ENCODE results near the gene ASH1L.
"Not testable (repeated sequence)": the region's sequence is repeated elsewhere in the genome, so short reads cannot be mapped to it uniquely, and the experiment has no call there.

Gene ASH1L

GRCh38 chr1:155433128-155433830, 129.3 kb downstream of the ASH1L start:
- not testable (repeated sequence) for DNase-seq

- no peak for DNase-seq
These were observed 138.5 kb downstream of the ASH1L start for GRCh38 chr1:155424091-155424490.

- DNase-seq, result no peak
These were observed 141.8 kb downstream of the ASH1L start for GRCh38 chr1:155420788-155421187.

GRCh38 chr1:155411840-155412239, 150.8 kb downstream of the ASH1L start:
- DNase-seq, result not testable (repeated sequence)

GRCh38 chr1:155410931-155411330, 151.7 kb downstream of the ASH1L start:
- no peak for DNase-seq

- DNase-seq, result no peak
These were observed 165.6 kb downstream of the ASH1L start for GRCh38 chr1:155396874-155397476.

- no peak for DNase-seq
These were observed 169.6 kb downstream of the ASH1L start for GRCh38 chr1:155392898-155393411.

GRCh38 chr1:155389826-155390225, 172.8 kb downstream of the ASH1L start:
- DNase-seq, result no peak

- DNase-seq, result not testable (repeated sequence)
These were observed 176.8 kb downstream of the ASH1L start for GRCh38 chr1:155385836-155386235.

GRCh38 chr1:155383406-155383805, 179.2 kb downstream of the ASH1L start:
- no peak for DNase-seq

GRCh38 chr1:155379631-155380090, 182.9 kb downstream of the ASH1L start:
- no peak for DNase-seq

- no peak for DNase-seq
These were observed 183.4 kb downstream of the ASH1L start for GRCh38 chr1:155379180-155379579.

GRCh38 chr1:155360051-155360450, 202.6 kb downstream of the ASH1L start:
- DNase-seq, result no peak

GRCh38 chr1:155352631-155353030, 210.0 kb downstream of the ASH1L start:
- no peak for DNase-seq

- no peak for DNase-seq
These were observed 219.8 kb downstream of the ASH1L start for GRCh38 chr1:155342842-155343241.

GRCh38 chr1:155339515-155340097, 223.0 kb downstream of the ASH1L start:
- DNase-seq, result no peak

- no peak for DNase-seq
These were observed 227.6 kb downstream of the ASH1L start for GRCh38 chr1:155334962-155335361.

GRCh38 chr1:155329980-155330598, 232.5 kb downstream of the ASH1L start:
- DNase-seq, result no peak

GRCh38 chr1:155328856-155329255, 233.7 kb downstream of the ASH1L start:
- DNase-seq, result not testable (repeated sequence)

GRCh38 chr1:155327981-155328380, 234.6 kb downstream of the ASH1L start:
- DNase-seq, result no peak

- DNase-seq, result no peak
These were observed 236.0 kb downstream of the ASH1L start for GRCh38 chr1:155326631-155327037.

GRCh38 chr1:155326020-155326526, 236.5 kb downstream of the ASH1L start:
- DNase-seq, result no peak

GRCh38 chr1:155325603-155325893, 237.1 kb downstream of the ASH1L start:
- DNase-seq, result no peak

Data from activated gamma-delta T cell (primary cell).